ENCODE data around the gene ZNF782. TPM values are rescaled to one million over a fixed set of nuclear protein-coding genes. Genes with fewer than 3 reads are reported as not detected.
"Not testable (repeated sequence)": the region's sequence is repeated elsewhere in the genome, so short reads cannot be mapped to it uniquely, and the experiment has no call there.

ZNF782 gene
- 1 to 10 TPM; 7.3 to 9.1 TPM for total RNA-seq
- polyA plus RNA-seq (2013, experiment 1 of 2) = 3.7 TPM
- polyA plus RNA-seq (2013, experiment 2 of 2) = 4.8 TPM
- long read RNA-seq, experiment 1, partial matches to known transcripts = 1 of 1 reads
- long read RNA-seq, experiment 1, other reads (novel, unspliced or antisense) = 0 of 1 reads
- long read RNA-seq, experiment 2, partial matches to known transcripts = 0 of 14 reads
- long read RNA-seq, experiment 2, other reads (novel, unspliced or antisense) = 12 of 14 reads
- long read RNA-seq, experiment 3, partial matches to known transcripts = 0 of 4 reads
- long read RNA-seq, experiment 3, other reads (novel, unspliced or antisense) = 4 of 4 reads
- long read RNA-seq, experiment 4, partial matches to known transcripts = 0 of 4 reads
- long read RNA-seq, experiment 4, other reads (novel, unspliced or antisense) = 3 of 4 reads

GRCh38 chr9:96853781-96854650, at the start of gene ZNF782:
Gene ZNF782, minus strand, starts transcription at chr9:96854514. Its CDS starts 2,553 bp downstream, at chr9:96851961.
- Histone ChIP-seq H3K9me3 (ENCODE audit: control insufficient read depth, low read length) (peaks cover 15% of the 10 kb centered on the region), H3K27me3 (ENCODE audit: control insufficient read depth, insufficient read depth, low read length, poor library complexity, severe bottlenecking) (no peaks in the 10 kb centered on the region), H3K27ac (ENCODE audit: low read depth, low read length) (peak within 1 kb of the TSS; percentile 28), H3K9ac (ENCODE audit: extremely low read depth, low read length, poor library complexity, severe bottlenecking) (peak within 1 kb of the TSS; percentile 75), H3K36me3 (ENCODE audit: control insufficient read depth, insufficient read depth, low read length) (peaks cover 25% of the 10 kb centered on the region), H3K4me1 (ENCODE audit: control insufficient read depth, insufficient read depth, low read length) (peaks cover 20% of the 10 kb centered on the region), H3K4me3 (ENCODE audit: low read length) (peak within 1 kb of the TSS; percentile 97)
- peak within 1 kb of the TSS; percentile 92 for H3K4me3 Mint-ChIP-seq
- DNase-seq = peak; percentile 99
- H3K36me3 Mint-ChIP-seq (ENCODE audit: low read depth) = peaks cover 28% of the 10 kb centered on the region
- H3K4me1 Mint-ChIP-seq = peaks cover 55% of the 10 kb centered on the region
- WGBS, 2 experiments (ENCODE audit: insufficient coverage in 1 of 2, insufficient read length in 1 of 2) = 1 to 6% methylated on average over 13 to 67 of the region's 67 CpGs
- no peaks in the 10 kb centered on the region for H3K27me3 Mint-ChIP-seq (ENCODE audit: insufficient read depth)
- peaks cover 9% of the 10 kb centered on the region for H3K9me3 Mint-ChIP-seq
- TF ChIP-seq, protein P1, sequence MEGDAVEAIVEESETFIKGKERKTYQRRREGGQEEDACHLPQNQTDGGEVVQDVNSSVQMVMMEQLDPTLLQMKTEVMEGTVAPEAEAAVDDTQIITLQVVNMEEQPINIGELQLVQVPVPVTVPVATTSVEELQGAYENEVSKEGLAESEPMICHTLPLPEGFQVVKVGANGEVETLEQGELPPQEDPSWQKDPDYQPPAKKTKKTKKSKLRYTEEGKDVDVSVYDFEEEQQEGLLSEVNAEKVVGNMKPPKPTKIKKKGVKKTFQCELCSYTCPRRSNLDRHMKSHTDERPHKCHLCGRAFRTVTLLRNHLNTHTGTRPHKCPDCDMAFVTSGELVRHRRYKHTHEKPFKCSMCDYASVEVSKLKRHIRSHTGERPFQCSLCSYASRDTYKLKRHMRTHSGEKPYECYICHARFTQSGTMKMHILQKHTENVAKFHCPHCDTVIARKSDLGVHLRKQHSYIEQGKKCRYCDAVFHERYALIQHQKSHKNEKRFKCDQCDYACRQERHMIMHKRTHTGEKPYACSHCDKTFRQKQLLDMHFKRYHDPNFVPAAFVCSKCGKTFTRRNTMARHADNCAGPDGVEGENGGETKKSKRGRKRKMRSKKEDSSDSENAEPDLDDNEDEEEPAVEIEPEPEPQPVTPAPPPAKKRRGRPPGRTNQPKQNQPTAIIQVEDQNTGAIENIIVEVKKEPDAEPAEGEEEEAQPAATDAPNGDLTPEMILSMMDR (conservative IDR thresholded peaks at IDR 0.05) = no peak
- H3K27ac Mint-ChIP-seq = peak within 1 kb of the TSS; percentile 93

DNA sequence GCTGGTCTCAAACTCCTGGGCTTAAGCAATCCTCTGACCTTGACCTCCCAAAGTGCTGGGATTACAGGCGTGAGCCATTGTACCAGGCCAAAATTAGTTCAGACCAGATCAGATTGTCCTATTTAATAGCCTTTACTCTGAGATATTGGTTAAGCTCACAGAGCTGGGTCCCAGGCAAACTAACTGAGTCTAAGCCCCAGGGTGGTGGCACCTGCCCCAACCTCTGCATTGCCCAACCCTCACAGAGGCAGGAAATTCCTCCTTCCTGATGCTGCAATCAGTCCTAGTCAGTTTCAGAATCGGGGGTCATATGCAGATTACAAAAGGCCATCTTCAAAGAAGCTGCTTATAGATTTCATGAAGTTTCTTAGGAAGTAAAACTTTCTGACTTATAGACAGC, 45.7 kb upstream of the ZNF782 start:
- peaks cover 26% of the 10 kb centered on the region for H3K4me1 Mint-ChIP-seq
- not testable (repeated sequence) for H3K27ac Mint-ChIP-seq; H3K36me3 ChIP-seq (ENCODE audit: control insufficient read depth, insufficient read depth, low read length); H3K27me3 Mint-ChIP-seq (ENCODE audit: insufficient read depth); DNase-seq; H3K4me3 Mint-ChIP-seq; H3K4me3 ChIP-seq (ENCODE audit: low read length); H3K27me3 ChIP-seq (ENCODE audit: control insufficient read depth, insufficient read depth, low read length, poor library complexity, severe bottlenecking); H3K9me3 ChIP-seq (ENCODE audit: control insufficient read depth, low read length); H3K9ac ChIP-seq (ENCODE audit: extremely low read depth, low read length, poor library complexity, severe bottlenecking); H3K9me3 Mint-ChIP-seq; H3K27ac ChIP-seq (ENCODE audit: low read depth, low read length)
- H3K4me1 ChIP-seq (ENCODE audit: control insufficient read depth, insufficient read depth, low read length) = peaks cover 11% of the 10 kb centered on the region
- WGBS, 2 experiments (ENCODE audit: insufficient coverage in 1 of 2, insufficient read length in 1 of 2) = 77% methylated on average over 1 of the region's 2 CpGs; no CpG with 5 or more reads in 1 of the 2 experiments
- peaks cover 24% of the 10 kb centered on the region for H3K36me3 Mint-ChIP-seq (ENCODE audit: low read depth)

DNA sequence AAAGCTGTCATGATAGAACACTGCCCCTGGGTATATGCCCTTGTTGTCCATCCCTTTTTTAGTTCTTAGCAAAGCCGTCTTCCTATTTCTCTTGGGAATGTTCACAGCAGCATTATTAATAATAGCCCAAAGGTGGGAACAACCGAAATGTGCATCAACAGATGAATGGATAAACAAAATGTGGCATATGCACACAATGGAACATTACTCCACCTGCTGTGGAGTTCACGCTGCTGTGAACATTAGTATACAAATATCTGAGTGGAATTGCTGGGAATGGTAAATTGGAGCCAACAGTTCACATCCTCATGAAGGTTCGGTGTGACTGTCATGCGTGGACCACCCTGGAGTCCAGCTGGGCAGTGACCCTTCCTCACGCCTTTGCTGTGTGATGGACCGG, 37.8 kb upstream of the ZNF782 start:
- Mint-ChIP-seq H3K27me3 (ENCODE audit: insufficient read depth) (no peaks in the 10 kb centered on the region), H3K36me3 (ENCODE audit: low read depth) (peaks cover 48% of the 10 kb centered on the region), H3K4me3 (no peak overlapping the region), H3K27ac (no peak overlapping the region), H3K4me1 (peaks cover 16% of the 10 kb centered on the region), H3K9me3 (peaks cover 3% of the 10 kb centered on the region)
- no peak for DNase-seq
- WGBS, 2 experiments (ENCODE audit: insufficient coverage in 1 of 2, insufficient read length in 1 of 2) = 93 to 99% methylated on average over 7 of the region's 7 CpGs
- no peaks in the 10 kb centered on the region for H3K9me3 ChIP-seq (ENCODE audit: control insufficient read depth, low read length)
- peaks cover 11% of the 10 kb centered on the region for H3K4me1 ChIP-seq (ENCODE audit: control insufficient read depth, insufficient read depth, low read length)
- H3K36me3 ChIP-seq (ENCODE audit: control insufficient read depth, insufficient read depth, low read length) = peaks cover 8% of the 10 kb centered on the region
- H3K27ac ChIP-seq (ENCODE audit: low read depth, low read length) = no peak overlapping the region
- TF ChIP-seq, protein P1 (conservative IDR thresholded peaks at IDR 0.05) = no peak
- no peaks in the 10 kb centered on the region for H3K27me3 ChIP-seq (ENCODE audit: control insufficient read depth, insufficient read depth, low read length, poor library complexity, severe bottlenecking)
- no peak overlapping the region for H3K4me3 ChIP-seq (ENCODE audit: low read length)
- H3K9ac ChIP-seq (ENCODE audit: extremely low read depth, low read length, poor library complexity, severe bottlenecking) = no peak overlapping the region
